NCI-H446 (cell line): ENCODE measurements around the gene ADCY9.
A peak's percentile ranks its signal among the peaks of the same experiment; 100 is the strongest.

Experiments used
- DNase-seq, 2 experiments: peaks; one replicate each; lab custom pipeline; 2025; lab: John Stamatoyannopoulos, UW

Gene ADCY9

DNA sequence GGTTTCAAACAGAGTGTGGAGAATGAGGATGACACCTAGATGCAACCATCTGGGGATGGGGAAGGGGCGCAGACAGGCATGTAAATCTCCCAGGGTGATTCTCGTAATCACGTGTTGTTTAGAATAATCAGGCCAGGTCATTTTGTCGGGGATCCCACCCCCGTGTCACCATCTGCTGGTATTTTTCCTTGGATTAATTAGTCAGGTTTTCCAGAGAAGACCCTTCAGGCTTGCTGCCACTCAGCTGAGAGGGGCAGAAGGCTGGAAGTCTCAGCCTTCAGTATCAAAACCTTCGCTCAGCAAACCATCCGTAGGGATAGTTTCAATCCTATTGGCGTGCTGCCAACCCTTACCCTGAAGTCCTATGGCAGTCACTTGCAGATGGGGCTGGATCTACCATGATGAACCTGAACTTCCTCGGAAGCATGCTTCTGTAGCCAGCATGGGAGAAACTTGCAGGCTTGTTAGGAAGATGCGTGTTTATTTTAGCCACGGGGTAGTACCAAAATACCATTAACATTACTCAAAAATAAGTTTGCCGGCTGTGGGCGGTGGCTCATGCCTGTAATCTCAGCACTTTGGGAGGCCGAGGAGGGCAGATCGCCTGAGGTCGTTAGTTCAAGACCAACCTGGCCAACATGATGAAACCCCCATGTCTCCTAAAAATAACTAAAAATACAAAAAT is 7.5 kb upstream of the ADCY9 start:
- no peak for DNase-seq

DNA sequence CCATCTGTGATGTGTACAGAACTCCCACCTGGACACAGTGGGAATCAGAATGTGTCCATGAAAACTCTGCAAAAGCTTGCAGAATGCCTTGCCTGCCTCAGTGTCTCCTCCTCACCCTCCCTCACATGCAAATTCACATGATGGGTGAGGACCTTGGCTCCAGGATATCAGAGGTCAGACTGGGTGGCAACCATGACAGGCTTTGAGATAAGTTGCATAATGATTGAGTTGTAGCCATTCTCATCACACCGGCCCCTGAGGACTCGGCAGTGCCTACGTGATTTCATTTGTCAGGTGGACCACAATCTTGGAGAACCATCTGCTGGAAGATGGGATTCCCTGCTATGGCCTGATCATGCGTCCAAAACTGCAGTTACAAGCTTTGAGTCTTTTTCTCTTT is 3.9 kb upstream of the ADCY9 start:
- DNase-seq = no peak

DNA sequence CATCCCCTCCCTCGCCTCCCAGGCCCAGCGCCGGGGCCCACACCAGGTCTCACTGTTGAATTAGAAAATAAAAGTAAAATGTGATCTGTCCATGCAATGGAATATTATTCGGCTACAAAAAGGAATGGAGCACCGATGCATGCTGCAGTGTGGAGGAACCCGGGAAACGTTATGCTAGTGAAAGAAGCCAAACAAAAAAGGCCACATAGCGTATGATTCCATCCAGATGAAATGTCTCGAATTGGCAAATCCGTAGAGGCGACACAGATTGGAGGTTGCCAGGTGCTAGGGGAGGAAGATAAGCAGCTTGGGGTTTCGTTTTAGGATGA is 972 bp upstream of the ADCY9 start:
- no peak for DNase-seq

DNA sequence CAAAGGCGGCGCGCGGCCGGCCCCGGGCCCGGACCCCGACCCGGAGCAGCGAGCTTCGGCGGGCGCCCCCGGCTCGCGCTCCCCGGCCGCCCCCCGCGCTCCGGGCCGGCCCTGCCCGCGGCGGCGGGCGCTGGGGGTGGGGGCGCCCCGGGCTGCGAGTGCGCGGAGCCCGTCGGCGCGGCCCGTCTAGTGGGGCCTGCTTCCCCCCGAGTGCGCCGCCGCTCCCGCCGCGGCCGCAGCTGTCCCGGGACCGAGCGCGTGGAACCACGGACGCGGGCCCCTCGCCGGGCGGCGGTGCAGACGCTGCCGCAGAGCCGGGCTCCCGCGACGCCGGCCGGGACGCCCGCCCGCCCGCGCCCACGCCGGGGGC is 308 bp downstream of the ADCY9 start:
- no peak for DNase-seq

DNA sequence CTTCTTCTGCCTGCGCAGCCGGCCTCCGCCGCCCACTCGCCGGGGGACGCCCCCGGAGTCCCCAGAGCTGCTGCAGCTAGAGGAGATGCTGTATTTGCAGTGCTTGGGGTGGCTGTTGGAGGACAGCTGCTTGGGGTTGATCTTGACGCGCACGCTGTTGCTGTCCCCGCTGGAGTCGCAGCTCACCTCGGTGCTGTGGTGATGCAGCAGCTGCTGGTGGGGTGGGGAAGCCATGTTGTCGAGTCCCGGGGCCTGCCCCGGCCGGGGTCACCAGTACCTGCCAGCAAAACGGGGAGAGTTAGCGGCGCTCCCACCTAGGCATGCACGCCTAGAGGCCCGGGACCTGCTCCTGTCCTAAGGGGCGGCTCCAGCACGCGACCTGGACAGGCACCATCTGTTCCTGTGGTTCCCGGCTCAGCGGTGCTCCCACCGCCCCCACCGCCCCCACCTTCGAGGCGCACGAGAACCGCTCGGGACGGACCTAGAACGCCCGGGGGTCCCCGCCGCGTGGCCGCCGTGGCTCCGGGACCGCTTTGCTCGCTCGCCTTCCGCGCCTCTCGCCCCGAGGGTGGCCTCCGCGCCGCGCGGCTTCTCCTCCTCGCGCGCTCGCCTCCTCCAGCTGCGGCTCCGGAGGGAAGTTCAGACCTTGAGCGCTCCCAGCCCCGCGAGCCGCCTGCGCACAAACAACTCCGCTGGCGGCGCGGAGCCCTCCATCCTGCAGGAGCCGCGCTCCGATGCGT is 863 bp downstream of the ADCY9 start:
- peak in 1 of 2 experiments; percentile 45 for DNase-seq

DNA sequence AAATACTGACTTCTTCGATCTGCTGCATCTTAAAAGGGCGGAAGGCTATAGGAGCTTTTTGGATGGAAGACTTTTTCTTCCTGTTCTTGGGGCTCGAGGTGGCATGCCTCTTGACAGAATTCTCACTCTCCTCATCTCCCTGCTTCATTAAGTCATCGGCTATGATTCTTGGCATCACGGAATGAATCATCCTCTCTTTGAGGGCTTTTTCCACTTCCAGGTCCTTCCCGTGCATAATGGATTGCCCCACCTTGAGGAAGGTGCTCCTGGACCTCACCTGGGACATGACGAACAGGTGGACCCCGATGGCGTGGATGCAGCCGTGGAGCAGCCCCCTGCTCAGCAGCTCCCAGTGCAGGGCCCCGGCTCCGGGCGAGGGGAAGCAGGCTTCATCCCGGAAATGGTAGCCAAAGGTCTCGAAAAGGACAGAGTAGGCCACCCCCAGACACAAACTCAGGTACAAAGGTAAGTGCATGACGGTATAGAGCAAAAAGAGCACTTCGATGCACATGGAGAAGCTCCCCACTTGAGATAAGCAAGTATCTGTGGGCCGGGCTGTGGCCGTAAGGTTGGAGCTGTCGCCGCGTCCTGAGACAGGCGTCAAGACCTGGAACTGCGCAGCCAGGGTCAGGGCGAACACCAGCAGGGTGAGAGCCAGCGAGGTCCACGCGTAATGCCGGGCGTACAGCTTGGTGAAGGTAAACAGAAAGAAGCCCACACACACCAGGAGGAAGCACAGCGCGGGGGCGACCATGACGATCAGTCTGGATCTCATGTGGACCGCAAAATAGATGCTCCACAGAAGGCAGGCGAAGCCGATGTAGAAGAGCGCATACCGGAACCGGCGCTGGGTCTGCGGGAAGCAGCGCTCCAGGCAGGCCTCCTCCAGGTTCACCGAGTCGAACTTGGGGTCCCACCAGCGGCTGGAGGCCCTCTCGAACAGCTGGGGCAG is 1.7 kb downstream of the ADCY9 start:
- no peak for DNase-seq

DNA sequence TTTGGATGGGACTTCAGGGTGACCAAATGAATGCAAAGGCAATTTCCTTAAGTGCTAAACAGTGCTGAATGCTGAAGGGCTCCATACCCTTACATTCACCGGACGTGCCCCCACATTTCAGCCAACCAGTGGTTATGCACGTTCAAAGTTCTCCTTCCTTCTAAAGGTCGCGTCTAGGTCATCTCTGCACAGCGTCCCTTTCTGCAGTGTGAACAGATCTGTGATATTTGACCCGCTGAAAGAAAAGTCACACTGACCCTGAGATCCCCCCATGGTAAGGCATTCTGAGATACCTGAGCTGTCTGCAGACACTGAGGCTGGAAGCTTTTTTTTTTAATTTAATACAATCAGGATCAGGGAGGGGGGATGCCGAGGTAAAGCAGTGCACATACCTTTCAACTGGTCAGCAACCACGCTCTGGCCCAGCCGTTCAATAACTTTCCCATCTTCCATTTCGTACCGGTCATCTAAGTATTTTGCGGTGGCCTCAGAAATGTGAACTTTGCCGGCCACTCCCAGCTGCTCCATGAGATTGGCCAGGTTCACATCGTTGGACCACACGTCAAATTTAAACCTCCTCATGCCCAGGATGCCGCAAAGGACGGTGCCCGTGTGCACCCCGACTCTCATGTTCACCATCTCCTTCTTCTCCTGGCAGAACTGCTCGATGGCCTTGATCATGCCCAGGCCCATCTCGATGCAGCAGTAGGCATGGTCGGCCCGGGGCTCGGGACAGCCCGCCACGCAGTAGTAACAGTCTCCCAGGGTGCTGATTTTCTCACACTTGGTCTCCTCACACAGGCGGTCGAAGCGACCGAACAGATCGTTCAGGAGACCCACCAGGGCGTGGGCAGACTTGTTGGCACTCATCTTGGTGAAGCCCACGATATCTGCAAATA is 2.6 kb downstream of the ADCY9 start:
- DNase-seq = no peak

DNA sequence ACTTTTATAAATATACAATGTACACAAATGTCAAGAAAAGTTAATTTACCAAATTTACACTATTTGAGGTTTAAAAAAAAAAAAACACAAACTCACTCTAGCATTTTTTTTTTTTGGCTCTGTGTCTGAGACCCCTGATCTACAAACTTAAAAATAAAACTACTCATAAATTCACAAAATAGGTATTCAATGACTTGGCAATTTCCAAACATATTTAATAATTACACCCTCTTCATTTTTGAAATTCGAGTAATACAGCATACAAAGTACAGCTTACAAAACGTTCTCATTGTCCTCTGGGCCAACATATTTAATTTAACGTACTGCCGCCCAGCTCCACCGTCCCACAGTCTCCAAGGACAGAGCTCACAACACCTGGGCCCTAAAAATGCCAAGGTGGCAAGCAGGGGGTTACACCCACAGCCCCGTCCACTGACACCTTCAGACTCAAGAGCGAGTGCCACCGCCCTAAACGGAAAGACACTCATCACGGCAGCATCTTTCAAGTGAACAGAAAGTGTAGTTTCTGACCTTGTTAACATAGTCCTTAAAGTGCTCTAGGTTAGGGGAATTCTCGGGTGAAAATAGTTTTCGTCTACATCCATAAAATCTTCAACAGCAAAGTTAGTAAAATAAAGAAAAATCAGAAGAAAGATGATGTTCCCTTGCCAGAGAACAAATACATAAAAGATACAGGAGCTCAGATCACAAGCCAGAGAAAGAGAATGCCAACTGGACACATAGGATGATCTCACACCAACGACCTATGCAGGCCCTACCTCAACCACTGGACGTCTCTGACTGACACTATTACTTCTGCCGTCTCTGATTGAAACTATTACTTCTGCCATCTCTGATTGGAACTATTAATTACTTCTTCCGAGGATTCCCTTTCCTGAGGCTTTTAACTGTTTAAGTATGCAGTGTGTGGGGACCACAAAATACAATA is 4.2 kb downstream of the ADCY9 start:
- no peak for DNase-seq

DNA sequence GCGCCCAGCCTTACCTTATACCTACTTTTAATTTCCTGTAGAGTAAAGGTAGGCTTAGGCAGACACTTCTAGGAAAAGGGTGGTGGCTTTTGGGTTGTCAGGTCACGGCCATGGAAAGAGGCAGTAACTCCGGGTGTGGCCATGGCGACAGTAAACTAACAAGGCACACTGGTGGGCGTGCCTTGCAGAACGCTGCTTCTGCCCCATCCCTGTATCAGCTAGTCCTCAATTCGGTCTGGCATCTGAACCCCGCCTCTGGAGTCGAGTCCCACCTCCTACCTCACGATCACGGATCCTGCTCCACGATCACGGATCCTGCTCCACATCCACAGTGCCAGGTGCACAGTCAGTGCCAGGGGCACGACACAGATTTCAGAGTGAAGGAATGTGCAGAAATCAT is 5.6 kb downstream of the ADCY9 start:
- DNase-seq = no peak

DNA sequence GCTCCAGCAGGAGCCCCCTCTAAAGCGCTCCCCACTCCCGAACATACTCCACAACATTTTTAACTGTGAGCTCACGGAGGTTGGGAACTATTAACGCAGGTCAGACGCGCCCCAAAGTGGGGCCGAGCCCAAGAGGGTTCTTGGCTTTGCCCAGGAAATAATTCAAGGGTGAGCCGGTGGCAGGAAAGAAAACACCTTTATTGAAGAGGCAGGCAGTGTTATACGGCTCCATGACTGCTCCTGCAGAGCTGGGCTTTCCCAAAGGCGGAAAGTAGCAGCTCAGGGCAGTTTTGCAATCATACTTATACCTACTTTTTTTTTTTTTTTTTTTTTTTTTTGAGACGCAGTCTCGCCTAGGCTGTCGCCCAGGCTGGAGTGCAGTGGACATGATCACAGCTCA is 6.2 kb downstream of the ADCY9 start:
- DNase-seq = no peak

DNA sequence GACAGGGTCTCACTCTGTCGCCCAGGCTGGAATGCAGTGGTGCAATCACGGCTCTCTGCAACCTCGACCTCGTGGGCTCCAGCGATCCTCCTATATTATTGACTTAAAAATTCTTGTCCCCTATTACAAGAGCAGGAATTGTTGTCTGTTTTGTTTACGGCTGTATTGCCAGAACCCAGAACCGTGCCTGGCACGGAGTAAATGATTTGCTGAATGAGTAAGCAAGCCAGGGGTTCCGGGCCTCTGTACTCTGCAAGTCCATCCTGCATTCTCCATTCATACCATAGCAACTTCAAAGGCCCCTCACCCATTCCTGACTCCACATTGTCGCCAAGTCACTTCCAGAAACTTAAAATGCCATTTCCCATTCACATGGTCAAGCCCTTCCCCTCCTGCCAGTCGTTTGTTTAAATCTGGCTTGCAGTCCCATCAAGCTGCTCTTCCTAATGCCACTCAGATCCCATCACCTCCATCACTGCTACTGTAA is 6.9 kb downstream of the ADCY9 start:
- no peak for DNase-seq

DNA sequence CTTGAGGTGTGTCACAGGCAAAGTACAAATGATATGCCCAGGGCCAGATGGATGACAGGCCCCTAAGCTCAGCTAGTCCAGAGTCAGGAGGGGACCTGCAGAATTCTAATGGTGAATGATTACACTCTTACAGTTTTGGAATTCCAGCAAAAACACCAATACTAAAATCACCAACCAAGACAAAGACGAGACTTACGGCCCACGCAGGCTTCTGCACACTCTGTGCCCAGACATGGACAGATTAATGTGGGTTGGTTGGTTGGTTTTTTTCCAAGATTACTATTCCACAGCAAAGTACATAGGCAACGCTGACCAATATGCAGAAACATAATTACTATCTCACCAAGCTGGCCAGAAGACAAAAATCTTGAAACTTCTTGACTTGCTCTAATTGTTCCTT is 9.7 kb downstream of the ADCY9 start:
- no peak for DNase-seq

DNA sequence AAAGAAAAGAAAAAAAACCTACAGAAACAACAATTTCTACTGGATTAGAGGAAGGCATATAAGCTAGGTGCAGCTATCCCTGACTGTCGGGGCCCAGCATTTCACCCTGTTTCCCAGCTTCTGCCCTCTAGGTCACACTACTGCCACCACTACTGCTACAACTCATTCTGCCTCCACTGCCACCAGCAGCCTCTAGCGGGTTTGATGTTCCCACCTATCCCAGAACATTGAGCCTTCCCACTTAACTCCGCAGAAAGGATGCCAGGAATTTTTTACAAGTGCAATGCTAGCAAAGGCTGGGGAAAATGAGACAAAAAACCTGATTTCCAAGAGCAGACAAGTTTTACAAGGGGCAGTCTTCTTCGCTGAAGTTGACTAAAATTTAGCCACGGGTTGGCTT is 10.4 kb downstream of the ADCY9 start:
- no peak for DNase-seq

DNA sequence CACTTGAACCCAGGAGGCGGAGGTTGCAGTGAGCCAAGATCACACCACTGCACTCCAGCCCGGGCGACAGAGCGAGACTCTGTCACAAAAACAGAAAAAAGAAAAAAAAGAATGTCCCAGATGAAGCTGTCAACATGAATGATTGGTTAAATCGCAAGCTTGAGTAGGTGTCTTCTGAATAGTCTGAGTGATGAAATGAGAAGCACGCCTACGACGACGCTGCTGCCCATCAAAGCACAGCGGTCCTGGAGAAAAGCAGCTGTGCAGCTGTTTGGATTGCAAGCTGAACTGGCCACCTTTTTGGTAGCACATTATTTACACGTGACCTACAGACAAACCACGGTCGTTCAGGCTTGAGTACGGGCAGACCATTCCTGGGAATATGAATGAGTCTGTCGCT is 12.5 kb downstream of the ADCY9 start:
- no peak for DNase-seq

DNA sequence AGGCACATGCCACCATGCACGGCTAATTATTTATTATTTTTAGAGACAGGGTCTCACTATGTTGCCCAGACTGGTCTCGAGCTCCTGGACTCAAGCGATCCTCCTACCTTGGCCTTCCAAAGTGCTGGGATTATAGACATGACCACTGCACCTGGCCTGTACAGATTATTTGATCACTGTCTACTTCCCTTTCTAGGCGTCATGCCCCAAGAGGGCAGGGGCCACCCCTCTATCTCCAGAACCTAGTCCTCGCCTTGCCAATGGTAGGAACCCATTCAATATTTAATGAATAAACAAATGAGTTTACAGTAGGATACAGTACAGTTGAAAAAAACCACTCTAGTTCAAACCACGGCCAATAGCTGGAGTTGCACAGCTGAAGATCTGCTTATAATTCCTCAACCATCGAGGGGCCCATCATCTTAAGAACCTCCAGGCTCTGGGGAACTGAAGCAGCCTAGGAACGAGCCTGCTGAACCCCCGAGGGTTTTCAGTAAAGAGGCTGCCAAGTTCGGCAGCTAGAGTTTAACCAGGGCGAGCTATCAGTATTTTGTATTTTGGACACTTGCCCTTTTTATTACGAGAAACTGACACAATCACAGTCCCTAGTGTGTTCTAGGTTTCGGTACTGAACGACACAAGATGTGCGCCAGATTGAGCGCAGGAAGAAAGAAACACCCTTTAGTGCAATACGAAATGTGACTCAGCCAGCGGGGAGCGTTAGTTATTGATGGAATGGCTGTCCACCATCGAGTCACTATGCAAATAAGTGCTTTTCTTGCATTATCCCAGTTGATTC is 14.6 kb downstream of the ADCY9 start:
- no peak for DNase-seq

DNA sequence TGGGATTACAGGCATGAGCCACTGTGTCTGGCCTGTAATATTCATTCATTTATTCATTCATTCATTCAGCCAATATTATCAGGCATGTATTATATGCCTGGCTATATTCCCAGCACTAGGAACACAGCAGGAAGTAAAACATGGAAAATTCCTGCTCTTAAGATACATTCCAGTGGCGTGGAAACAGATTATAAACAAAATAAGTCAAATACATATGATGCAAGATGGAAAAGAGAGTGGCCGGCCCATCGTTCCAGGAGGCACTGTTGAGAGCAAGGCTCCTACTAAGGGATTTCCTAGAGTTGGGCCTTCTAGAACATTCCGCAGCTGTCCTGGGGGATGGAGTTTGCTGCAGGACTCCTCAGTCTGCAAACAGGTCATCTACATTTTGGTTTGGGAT is 17.7 kb downstream of the ADCY9 start:
- DNase-seq = no peak

DNA sequence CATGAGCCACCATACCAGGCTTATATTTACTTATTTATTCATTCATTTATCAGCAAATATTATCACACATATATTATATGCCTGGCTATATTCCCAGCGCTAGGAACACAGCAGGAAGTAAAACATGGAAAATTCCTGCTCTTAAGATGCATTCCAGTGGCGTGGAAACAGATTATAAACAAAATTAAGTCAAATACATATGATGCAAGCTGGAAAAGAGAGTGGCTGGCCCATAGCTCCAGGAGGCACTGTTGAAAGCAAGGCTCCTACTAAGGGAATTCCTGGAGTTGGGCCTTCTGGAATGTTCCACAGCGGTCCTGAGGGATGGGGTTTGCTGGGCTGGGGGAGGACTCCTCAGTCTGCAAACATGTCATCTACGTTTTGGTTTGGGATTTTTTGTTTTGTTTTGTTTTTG is 18.4 kb downstream of the ADCY9 start:
- no peak for DNase-seq

DNA sequence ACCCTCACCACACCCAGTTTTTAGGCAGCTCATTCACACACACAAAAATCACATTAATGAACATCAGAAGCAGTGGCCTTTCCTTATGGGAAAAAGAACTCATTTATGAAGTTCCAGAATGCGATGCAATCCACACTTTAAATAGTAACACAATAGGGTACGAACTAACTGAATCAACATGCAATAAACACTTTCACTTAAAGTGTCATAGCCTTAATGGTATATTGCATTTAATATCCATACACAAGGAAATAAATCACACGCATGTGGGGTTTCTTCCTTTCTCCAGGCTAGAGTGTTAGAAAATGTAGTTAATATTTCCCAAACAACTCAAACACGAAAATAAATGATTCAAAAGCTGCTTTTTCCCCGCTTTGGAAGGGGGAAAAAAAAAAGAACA is 19.7 kb downstream of the ADCY9 start:
- DNase-seq = no peak

DNA sequence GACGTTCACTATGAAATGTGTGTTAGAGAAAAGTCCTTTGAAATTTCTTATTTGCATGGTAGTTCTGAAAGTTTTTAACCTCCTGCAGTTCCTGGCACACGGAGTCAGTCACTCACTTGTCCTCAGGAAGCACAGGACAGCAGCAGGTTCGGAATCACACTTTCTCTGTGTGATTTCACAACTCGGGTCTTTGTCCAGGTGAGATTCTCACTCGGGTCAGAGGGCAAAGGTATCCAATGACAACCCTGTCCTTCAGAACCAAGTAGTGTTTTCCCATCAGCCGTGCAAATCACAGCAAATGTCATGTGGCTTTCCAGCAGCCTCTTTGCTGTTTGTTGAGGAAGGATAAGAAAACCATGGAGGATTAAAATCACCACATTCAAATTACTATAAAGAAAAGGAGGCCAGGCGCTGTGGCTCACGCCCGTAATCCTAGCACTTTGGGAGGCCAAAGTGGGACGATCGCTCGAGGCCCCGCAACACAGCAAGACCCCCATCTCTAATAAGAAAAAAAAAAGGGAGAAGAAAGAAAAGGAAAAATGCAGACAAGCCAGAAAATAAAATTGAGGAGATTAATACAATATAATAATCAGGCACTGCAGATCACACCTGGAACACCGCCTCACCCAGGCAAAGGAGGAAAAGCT is 22.0 kb downstream of the ADCY9 start:
- DNase-seq = no peak
